MM.1S (cell line): Measurements from ENCODE around the gene UNC13B.
"Not testable (repeated sequence)": the region's sequence is repeated elsewhere in the genome, so short reads cannot be mapped to it uniquely, and the experiment has no call there.

Experiments
- DNase-seq: peaks from one replicate; pipeline ENCODE4 v3.0.0-alpha.2; 2015
- H2AFZ ChIP-seq: fragments of 300-600 bp; sonication (generic); 2 replicates; pipeline ENCODE4 v1.6.0; 2016; ENCODE audit warnings: antibody characterized with exemption, low read length
- H3F3A ChIP-seq: fragments of 300-600 bp; sonication (generic); 2 replicates; pipeline ENCODE4 v1.6.1; 2016; ENCODE audit warnings: mild to moderate bottlenecking, antibody characterized with exemption, low read length, moderate library complexity, mixed read lengths; ENCODE audit not compliant: insufficient read depth
- H3K27ac ChIP-seq: fragments of 300-600 bp; sonication (generic); 2 replicates; pipeline ENCODE4 v1.5.1; 2016; ENCODE audit warnings: mild to moderate bottlenecking, low read length
- H3K27me3 ChIP-seq: fragments of 300-600 bp; sonication (generic); replicated peaks from 2 replicates; pipeline ENCODE4 v1.6.0; 2016; ENCODE audit warnings: low read length; ENCODE audit not compliant: insufficient read depth
- H3K36me3 ChIP-seq: fragments of 300-600 bp; sonication (generic); replicated peaks from 2 replicates; pipeline ENCODE4 v1.6.1; 2016; ENCODE audit warnings: mild to moderate bottlenecking, low read length, mixed read lengths; ENCODE audit not compliant: insufficient read depth
- H3K4me1 ChIP-seq: fragments of 300-600 bp; sonication (generic); 2 replicates; pipeline ENCODE4 v1.6.1; 2016; ENCODE audit warnings: low read length, mixed read lengths
- H3K4me2 ChIP-seq: fragments of 300-600 bp; sonication (generic); 2 replicates; pipeline ENCODE4 v1.6.0; 2016; ENCODE audit warnings: low read depth, low read length
- H3K4me3 ChIP-seq: fragments of 300-600 bp; sonication (generic); 2 replicates; pipeline ENCODE4 v1.5.1; 2016; ENCODE audit warnings: low read length, mixed read lengths
- H3K79me2 ChIP-seq: fragments of 300-600 bp; sonication (generic); 2 replicates; pipeline ENCODE4 v1.6.1; 2016; ENCODE audit warnings: mixed run types, low read length, mixed read lengths
- H3K9ac ChIP-seq: fragments of 300-600 bp; sonication (generic); 2 replicates; pipeline ENCODE4 v1.6.1; 2016; ENCODE audit warnings: low read length, mixed read lengths
- H3K9me2 ChIP-seq: fragments of 300-600 bp; sonication (generic); replicated peaks from 2 replicates; pipeline ENCODE4 v1.6.1; 2016; ENCODE audit warnings: mild to moderate bottlenecking, low read length, mixed read lengths; ENCODE audit not compliant: insufficient read depth
- H3K9me3 ChIP-seq: fragments of 300-600 bp; sonication (generic); replicated peaks from 2 replicates; pipeline ENCODE4 v1.6.1; 2016; ENCODE audit warnings: mild to moderate bottlenecking, low read length, mixed read lengths; ENCODE audit not compliant: insufficient read depth
- H4K20me1 ChIP-seq: fragments of 300-600 bp; sonication (generic); 2 replicates; pipeline ENCODE4 v1.6.1; 2016; ENCODE audit warnings: mild to moderate bottlenecking, low read length, moderate library complexity, mixed read lengths; ENCODE audit not compliant: insufficient read depth
- EZH2 ChIP-seq: fragments of 300-600 bp; sonication (generic); optimal IDR thresholded peaks from 2 replicates; pipeline ENCODE3; 2017; ENCODE audit warnings: low read depth, mild to moderate bottlenecking, antibody characterized with exemption, low read length, mixed read lengths
- EZH2phosphoT487 ChIP-seq: fragments of 300-600 bp; sonication (generic); IDR thresholded peaks from 2 replicates; pipeline ENCODE4 v1.6.1; 2018; ENCODE audit warnings: antibody characterized with exemption, low read length
- TF ChIP-seq, protein P1 (sequence below): fragments of 300-600 bp; sonication (generic); IDR thresholded peaks from 2 replicates; pipeline ENCODE4 v1.5.1; 2016; ENCODE audit warnings: antibody characterized with exemption, low read length, mixed read lengths

Gene UNC13B

DNA sequence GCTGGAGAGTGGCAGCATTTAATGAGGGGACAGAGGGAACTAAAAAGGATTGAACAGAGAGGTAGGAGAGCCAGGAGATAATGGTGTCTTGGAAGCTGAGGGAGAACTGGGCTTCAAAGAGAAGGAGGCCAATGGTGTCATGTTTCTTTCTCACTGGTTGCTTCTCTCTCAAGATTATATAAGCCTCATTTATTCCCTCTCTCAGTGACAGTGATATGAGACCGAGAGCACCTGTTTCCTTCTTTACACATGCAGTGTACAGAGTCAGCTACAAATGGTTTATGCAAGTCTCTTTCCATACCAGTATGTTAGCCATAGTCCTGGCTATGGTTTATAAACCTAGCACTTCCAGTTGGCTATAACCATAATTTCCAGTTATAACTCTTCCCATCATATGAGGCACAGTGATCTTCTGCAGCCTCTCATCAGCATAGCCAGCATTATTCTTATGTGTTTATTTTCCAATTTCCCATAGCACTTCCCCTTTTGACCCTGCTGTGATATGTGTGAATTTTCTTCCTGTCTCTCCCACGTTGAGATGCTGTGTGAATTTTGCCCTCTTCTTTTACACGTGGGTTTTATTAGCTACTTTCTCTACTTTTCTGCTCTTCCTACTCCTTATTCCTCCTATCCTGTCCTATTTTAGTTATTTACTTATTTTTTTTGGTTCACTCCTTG, 71.2 kb downstream of the UNC13B start:
- no peak for TF ChIP-seq EZH2phosphoT487
- no peak for TF ChIP-seq EZH2
- TF ChIP-seq, protein P1, sequence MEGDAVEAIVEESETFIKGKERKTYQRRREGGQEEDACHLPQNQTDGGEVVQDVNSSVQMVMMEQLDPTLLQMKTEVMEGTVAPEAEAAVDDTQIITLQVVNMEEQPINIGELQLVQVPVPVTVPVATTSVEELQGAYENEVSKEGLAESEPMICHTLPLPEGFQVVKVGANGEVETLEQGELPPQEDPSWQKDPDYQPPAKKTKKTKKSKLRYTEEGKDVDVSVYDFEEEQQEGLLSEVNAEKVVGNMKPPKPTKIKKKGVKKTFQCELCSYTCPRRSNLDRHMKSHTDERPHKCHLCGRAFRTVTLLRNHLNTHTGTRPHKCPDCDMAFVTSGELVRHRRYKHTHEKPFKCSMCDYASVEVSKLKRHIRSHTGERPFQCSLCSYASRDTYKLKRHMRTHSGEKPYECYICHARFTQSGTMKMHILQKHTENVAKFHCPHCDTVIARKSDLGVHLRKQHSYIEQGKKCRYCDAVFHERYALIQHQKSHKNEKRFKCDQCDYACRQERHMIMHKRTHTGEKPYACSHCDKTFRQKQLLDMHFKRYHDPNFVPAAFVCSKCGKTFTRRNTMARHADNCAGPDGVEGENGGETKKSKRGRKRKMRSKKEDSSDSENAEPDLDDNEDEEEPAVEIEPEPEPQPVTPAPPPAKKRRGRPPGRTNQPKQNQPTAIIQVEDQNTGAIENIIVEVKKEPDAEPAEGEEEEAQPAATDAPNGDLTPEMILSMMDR: no peak
- 0 out of 2 replicates have a peak overlapping the region, but pooled peaks have one; percentile 18 for H3K4me2 ChIP-seq
- peaks cover 23% of the 10 kb centered on the region for H3K4me1 ChIP-seq

GRCh38 chr9:35236692-35237091, 74.9 kb downstream of the UNC13B start:
- H3K36me3 ChIP-seq: no peaks in the 10 kb centered on the region
- DNase-seq: peak; percentile 25
- H2AFZ ChIP-seq: no peak overlapping the region
- 0 out of 2 replicates have a peak, but pooled peaks cover 4% of the 10 kb centered on the region for H3F3A ChIP-seq
- H3K9me2 ChIP-seq: no peaks in the 10 kb centered on the region
- peaks cover 33% of the 10 kb centered on the region for H3K4me1 ChIP-seq
- no peaks in the 10 kb centered on the region for H3K27me3 ChIP-seq
- H3K4me2 ChIP-seq: no peak overlapping the region
- no peak overlapping the region; the same call in 1 of the 2 replicates for H3K27ac ChIP-seq
- H3K79me2 ChIP-seq: no peaks in the 10 kb centered on the region
- TF ChIP-seq EZH2phosphoT487: no peak
- TF ChIP-seq, protein P1: no peak
- TF ChIP-seq EZH2: no peak
- H3K9me3 ChIP-seq: no peaks in the 10 kb centered on the region
- no peak overlapping the region for H3K4me3 ChIP-seq
- no peak overlapping the region for H3K9ac ChIP-seq
- H4K20me1 ChIP-seq: no peaks in the 10 kb centered on the region

More for the DNA sequence above, 71.2 kb downstream of the UNC13B start:
- H3K27me3 ChIP-seq: no peaks in the 10 kb centered on the region
- no peak overlapping the region for H3K4me3 ChIP-seq
- H3K9ac ChIP-seq: no peak overlapping the region
- no peaks in the 10 kb centered on the region for H3K36me3 ChIP-seq
- H3K79me2 ChIP-seq: no peaks in the 10 kb centered on the region
- H2AFZ ChIP-seq: no peak overlapping the region
- no peaks in the 10 kb centered on the region for H3K9me2 ChIP-seq
- no peaks in the 10 kb centered on the region for H4K20me1 ChIP-seq
- no peaks in the 10 kb centered on the region for H3K9me3 ChIP-seq
- no peak for DNase-seq
- H3F3A ChIP-seq: 0 out of 2 replicates have a peak, but pooled peaks cover 4% of the 10 kb centered on the region
- H3K27ac ChIP-seq: no peak overlapping the region

- Histone ChIP-seq H3K79me2 (no peaks in the 10 kb centered on the region), H3K9ac (no peak overlapping the region), H3K27ac (no peak overlapping the region), H3K4me1 (peaks cover 33% of the 10 kb centered on the region), H2AFZ (no peak overlapping the region), H3K27me3 (no peaks in the 10 kb centered on the region), H3K4me2 (no peak overlapping the region), H3K4me3 (no peak overlapping the region), H3K9me2 (no peaks in the 10 kb centered on the region), H4K20me1 (no peaks in the 10 kb centered on the region), H3F3A (0 out of 2 replicates have a peak, but pooled peaks cover 4% of the 10 kb centered on the region), H3K9me3 (no peaks in the 10 kb centered on the region), H3K36me3 (no peaks in the 10 kb centered on the region)
- TF ChIP-seq EZH2 (no peak), EZH2phosphoT487 (no peak)
- TF ChIP-seq, protein P1: no peak
- no peak for DNase-seq
These were observed 75.5 kb downstream of the UNC13B start for GRCh38 chr9:35237311-35237710.

DNA sequence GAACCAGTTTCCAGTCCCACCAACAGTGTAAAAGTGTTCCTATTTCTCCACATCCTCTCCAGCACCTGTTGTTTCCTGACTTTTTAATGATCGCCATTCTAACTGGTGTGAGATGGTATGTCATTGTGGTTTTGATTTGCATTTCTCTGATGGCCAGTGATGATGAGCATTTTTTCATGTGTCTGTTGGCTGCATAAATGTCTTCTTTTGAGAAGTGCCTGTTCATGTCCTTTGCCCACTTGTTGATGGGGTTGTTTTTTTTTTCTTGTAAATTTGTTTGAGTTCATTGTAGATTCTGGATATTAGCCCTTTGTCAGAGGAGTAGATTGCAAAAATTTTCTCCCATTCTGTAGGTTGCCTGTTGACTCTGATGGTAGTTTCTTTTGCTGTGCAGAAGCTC, 84.1 kb downstream of the UNC13B start:
- H3K9ac ChIP-seq, H3K9me3 ChIP-seq, H3K4me3 ChIP-seq, DNase-seq, H3K4me1 ChIP-seq, H3K4me2 ChIP-seq, H3K27ac ChIP-seq, H3K79me2 ChIP-seq, H3K9me2 ChIP-seq, H3K27me3 ChIP-seq, H2AFZ ChIP-seq, H3F3A ChIP-seq, H3K36me3 ChIP-seq, H4K20me1 ChIP-seq: not testable (repeated sequence)
